HG03097 (cell line): ENCODE results near the gene CRHR2.
"Not testable (repeated sequence)": the region's sequence is repeated elsewhere in the genome, so short reads cannot be mapped to it uniquely, and the experiment has no call there.

Source experiments
- ATAC-seq: cut with Tn5 transposase; IDR thresholded peaks from one replicate; pipeline ENCODE4 v1.9.1; 2021; ENCODE audit not compliant: unreplicated experiment, low FRiP score

Gene CRHR2

GRCh38 chr7:30682212-30683083 lies at the start of gene CRHR2:
Gene CRHR2, minus strand, starts transcription at chr7:30682456. Its CDS starts 176 bp downstream, at chr7:30682280.
- no peak for ATAC-seq

- no peak for ATAC-seq
These were observed 49.3 kb upstream of the CRHR2 start for GRCh38 chr7:30731581-30731980.

DNA sequence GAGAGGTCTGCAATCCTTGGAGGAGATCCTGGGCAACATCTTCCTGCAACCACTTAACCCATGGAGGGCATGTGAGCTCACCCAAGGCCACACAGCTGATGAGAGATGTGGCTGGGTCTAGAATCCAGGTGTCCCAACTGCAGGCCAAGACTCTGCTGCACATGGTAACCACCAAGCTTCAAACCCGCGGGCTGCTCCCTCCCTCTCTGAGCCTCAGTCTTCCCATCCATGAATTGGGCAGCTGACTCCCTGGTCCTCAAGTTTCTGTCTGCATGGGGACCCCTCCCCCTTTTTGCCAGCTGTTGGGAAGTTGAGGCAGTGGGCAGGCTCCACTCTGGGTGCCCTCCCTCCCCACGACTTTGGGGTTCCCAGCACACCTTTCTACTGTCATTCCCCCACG lies 48.7 kb upstream of the CRHR2 start:
- no peak for ATAC-seq

- ATAC-seq: no peak
These were observed 47.8 kb upstream of the CRHR2 start for GRCh38 chr7:30730097-30730496.

DNA sequence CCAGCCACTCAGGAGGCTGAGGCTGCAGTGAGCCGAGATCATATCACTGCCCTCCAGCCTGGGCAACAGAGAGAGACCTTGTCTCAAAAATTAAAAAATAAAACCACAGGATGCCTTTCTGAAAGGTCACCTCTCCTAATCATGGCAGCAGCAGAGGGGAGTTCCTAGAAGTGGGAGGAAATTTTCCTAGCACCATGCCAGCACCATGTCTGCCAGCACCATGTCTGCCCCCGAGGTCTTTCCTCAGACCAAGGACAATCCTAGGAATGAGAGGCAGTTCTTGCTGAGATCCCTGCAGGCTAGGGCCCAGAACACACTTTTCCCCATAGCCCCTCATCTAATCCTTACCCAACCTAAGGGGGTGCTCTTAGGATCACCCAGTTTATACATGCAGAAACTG lies 47.4 kb upstream of the CRHR2 start:
- no peak for ATAC-seq

DNA sequence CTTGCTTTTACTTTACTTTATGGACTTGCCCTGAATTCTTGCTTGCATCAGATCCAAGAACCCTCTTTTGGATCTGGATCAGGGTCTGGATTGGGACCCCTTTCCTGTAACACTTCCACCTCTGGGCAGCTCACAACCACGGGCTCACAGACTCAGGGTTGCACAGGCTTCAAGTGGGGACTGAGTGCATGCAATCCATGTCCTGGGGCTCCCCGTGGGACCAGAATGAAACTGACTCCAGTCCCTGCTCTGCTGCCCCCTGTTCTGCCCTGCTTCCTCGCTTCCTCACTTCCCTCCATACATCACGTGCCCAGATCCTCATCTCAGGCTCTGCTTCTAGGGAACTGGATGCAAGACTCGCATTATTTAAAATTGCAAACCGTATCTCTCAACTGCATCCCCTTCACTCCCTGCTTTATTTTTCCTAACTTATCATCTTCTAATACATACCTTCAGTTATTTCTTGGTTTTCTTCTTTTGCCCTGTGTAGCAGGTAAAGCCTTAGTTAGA lies 46.4 kb upstream of the CRHR2 start:
- ATAC-seq: no peak

DNA sequence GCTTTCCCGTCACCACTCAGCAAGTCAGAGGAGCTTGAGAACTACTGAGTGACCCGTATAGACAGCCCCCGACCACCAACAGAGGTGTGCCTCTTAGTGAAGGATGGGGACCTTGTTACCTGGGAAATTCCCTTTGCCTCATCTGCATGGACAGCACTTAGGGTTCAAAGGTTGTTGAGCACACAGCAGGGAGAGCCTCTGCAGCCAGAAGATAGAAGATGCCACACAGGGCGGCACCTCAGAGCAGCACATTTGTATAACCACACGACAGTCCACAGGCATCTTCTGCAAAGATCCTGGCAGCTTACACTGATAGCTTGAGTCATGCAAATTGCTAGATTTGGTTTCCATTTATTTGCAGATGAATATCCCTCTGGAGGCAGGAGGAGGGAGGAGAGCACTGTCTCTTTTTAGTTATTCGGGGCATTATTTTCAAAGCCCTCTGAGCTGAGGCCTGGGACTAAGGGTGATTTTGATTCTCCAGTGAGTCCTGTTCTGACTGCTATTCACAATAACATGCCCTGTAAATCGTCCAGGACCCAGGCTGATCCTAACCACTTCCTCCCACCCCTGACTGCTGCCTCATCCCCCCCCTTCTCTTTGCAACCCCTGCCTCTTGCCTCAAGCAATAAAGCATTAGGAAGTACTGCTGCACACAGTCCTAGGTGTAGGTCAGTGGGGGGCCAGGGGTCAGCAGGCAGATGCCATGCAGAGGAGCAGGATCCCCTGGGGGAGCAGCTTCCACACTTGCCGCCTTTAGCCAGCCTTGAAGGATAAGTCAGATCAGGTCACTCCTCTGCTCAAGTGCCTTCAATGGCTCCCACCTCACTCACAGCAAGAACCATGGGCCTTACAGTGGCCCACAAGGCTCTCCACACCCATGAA lies 45.0 kb upstream of the CRHR2 start:
- ATAC-seq: no peak

DNA sequence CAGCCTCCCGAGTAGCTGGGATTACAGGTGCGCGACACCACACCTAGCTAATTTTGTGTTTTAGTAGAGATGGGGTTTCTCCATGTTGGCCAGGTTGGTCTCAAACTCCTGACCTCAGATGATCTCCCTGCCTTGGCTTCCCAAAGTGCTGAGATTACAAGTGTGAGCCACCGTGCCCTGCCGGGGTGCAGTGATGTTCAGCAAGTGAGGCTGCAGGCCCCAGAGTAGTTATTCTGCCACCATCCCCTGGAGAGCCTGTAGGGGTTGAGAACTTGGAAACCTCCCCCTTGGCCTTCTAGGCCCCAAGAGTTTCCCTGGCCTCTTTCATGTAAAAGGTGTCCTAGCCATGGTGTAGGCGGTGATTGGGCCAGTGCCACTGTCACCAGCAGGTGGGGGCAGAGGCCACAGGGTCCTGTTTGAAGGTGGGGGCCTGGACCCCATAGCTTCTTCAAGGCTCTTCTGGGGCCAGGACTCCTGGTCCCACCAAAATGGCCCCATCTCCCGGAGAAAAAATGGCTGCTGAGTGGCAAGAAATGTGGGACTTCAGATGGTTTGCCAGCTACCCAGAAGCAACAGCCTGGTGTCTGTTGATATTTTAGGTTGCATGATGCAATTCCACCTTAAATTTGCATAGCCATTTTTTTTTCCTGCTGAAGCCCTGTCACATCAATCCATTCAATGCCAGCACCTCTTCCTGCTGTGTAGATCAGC lies 44.2 kb upstream of the CRHR2 start:
- no peak for ATAC-seq

- no peak for ATAC-seq
These were observed 41.5 kb upstream of the CRHR2 start for GRCh38 chr7:30723776-30724175.

GRCh38 chr7:30722671-30723070 lies 40.4 kb upstream of the CRHR2 start:
- no peak for ATAC-seq

DNA sequence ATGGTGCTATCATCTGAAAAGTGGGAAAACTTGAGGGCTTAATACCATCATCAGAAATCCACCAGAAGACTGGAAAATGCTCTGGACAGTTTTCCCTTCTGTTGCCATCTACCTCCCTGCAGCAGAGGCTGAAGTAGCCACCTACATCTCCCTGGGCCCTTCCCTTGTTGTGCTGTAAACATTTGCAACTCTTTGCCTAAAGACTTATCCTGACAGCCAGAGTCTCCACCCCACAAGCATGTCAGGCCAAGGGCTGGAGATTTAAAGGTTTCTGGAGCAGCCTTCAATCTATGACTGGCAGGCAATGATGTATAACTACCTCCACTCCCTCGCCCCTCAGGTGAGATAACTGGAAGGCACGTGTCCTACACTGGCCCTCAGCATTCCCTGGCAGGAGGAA lies 39.9 kb upstream of the CRHR2 start:
- ATAC-seq: no peak

GRCh38 chr7:30721211-30721610 lies 39.0 kb upstream of the CRHR2 start:
- no peak for ATAC-seq

DNA sequence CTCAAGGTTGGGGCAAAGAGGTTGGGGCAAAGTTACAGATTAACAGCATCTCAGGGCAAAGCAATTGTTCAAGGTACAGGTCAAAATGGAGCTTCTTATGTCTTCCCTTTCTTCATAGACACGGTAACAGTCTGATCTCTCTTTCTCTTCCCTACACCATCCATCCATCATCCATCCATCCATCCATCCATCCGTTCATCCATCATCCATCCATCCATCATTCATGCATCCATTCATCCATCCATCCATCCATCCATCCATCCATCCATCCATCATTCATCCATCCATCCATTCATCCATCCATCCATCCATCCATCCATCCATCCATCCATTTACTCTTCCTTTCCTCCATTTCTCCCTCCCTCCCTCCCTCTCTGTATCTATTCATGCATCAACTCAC lies 37.2 kb upstream of the CRHR2 start:
- ATAC-seq: not testable (repeated sequence)

GRCh38 chr7:30717181-30717580 lies 34.9 kb upstream of the CRHR2 start:
- no peak for ATAC-seq

GRCh38 chr7:30714129-30714528 lies 31.9 kb upstream of the CRHR2 start:
- ATAC-seq: no peak

- no peak for ATAC-seq
These were observed 31.1 kb upstream of the CRHR2 start for GRCh38 chr7:30713392-30713791.

DNA sequence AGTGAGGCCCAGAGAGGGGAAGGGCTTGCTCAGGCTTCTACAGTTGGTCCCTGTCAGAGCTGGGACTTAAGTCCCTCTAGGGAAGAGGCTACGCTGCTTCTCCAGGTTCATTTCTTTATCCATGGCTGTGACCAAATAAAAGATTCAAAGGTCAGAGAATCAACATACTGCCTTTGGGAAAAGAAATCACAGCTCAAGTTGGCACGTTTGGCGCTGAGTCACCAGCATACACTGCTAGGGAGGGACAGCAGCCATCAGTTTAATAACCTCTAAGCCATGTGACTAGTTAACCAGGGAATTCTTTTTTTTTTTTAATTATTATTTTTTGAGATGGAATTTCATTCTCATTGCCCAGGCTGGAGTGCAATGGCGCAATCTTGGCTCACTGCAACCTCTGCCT lies 28.4 kb upstream of the CRHR2 start:
- no peak for ATAC-seq

GRCh38 chr7:30709549-30709948 lies 27.3 kb upstream of the CRHR2 start:
- ATAC-seq: no peak

DNA sequence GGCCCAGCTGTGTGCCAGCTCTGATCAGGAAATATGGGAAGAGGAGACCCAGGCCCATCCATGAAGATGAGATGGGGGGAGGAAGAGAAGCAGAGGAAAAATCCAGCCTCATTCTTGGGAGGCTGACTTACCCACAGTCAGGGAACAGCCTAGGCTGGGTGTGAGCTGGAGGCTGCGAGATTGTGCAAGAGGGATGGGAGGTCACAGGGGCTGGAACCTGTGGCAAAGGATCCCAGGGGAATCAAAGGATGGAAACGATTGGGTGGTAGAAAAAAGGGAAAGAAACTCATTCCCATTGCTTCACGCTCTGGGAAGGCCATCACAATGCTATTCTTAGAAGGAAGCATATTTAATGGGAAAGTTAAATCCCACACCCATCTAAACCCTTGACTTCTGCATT lies 26.7 kb upstream of the CRHR2 start:
- no peak for ATAC-seq

DNA sequence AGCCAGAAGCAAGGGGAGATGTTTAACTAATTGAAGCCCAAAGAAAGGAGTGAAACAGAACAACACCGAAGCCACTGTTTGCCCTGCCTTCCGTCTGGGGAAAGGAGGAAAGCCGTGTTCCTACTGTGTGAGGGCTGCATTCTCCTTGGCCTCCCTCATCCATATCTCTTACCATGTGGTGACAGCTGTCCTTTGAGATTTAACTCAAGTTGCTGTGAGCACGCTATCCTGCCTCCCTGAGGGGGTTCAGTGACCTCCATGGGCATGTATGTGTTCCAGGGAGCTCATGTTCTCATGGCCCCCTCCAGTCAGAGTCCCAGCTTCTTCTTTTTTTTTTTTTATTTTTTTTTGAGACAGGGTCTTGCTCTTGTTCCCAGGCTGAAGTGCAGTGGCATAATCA lies 26.2 kb upstream of the CRHR2 start:
- no peak for ATAC-seq
